Mesenchymal stem cell (in vitro differentiated cells and primary cell): ENCODE results near the gene ERCC3.

Experiments
- DNase-seq: peaks from one replicate; pipeline ENCODE4 v3.0.0-alpha.2; 2013
- H2AFZ ChIP-seq: one replicate; pipeline ENCODE4 v1.6.1; 2013; ENCODE audit warnings: low read depth, mild to moderate bottlenecking, control low read depth, inconsistent platforms, low read length, moderate library complexity
- H2AK5ac ChIP-seq: 2 replicates; pipeline ENCODE4 v1.6.1; 2013; ENCODE audit warnings: low read length, moderate library complexity, mild to moderate bottlenecking, inconsistent platforms; ENCODE audit not compliant: severe bottlenecking
- H2BK120ac ChIP-seq: one replicate; pipeline ENCODE4 v1.6.1; 2013; ENCODE audit warnings: low read depth, mild to moderate bottlenecking, inconsistent platforms, low read length, moderate library complexity
- H2BK12ac ChIP-seq, 2 experiments: one replicate each; pipeline ENCODE4 v1.6.1; 2013; ENCODE audit warnings: inconsistent platforms in 2 of 2, low read length in 2 of 2, mild to moderate bottlenecking in 2 of 2, moderate library complexity in 2 of 2, control low read depth in 1 of 2
- H2BK15ac ChIP-seq: one replicate; pipeline ENCODE4 v1.6.1; 2013; ENCODE audit warnings: mild to moderate bottlenecking, low read depth, inconsistent platforms; ENCODE audit not compliant: poor library complexity, severe bottlenecking
- H2BK5ac ChIP-seq: 2 replicates; pipeline ENCODE4 v1.6.1; 2013; ENCODE audit warnings: low read depth, mild to moderate bottlenecking, low read length, control low read depth, inconsistent platforms; ENCODE audit not compliant: poor library complexity, severe bottlenecking
- H3K14ac ChIP-seq, 2 experiments: one replicate each; pipeline ENCODE4 v1.6.1; 2013; ENCODE audit warnings: inconsistent platforms in 2 of 2, low read length in 2 of 2, control low read depth in 1 of 2, mild to moderate bottlenecking in 1 of 2, moderate library complexity in 1 of 2
- H3K18ac ChIP-seq, 2 experiments: one replicate each; pipeline ENCODE4 v1.6.1; 2013; ENCODE audit warnings: inconsistent platforms in 2 of 2, low read length in 2 of 2, control low read depth in 1 of 2, low read depth in 1 of 2, mild to moderate bottlenecking in 1 of 2
- H3K23ac ChIP-seq, 2 experiments: one replicate each; pipeline ENCODE4 v1.6.1; 2013; ENCODE audit warnings: inconsistent platforms in 2 of 2, low read length in 2 of 2, mild to moderate bottlenecking in 2 of 2, moderate library complexity in 2 of 2, control low read depth in 1 of 2
- H3K27ac ChIP-seq: 2 replicates; pipeline ENCODE4 v1.5.1; 2013; ENCODE audit warnings: mild to moderate bottlenecking, moderate library complexity, low read length, control low read depth, inconsistent platforms; ENCODE audit not compliant: poor library complexity, severe bottlenecking
- H3K27me3 ChIP-seq, 2 experiments: 2 replicates each; pipeline versions ENCODE4 v1.6.1 to v1.7.0; 2013; ENCODE audit warnings: low read length in 2 of 2, mild to moderate bottlenecking in 2 of 2, moderate library complexity in 2 of 2, control low read depth in 1 of 2, inconsistent platforms in 1 of 2; ENCODE audit not compliant: control insufficient read depth in 1 of 2, insufficient read depth in 1 of 2
- H3K36me3 ChIP-seq, 2 experiments: 2 replicates each; pipeline versions ENCODE4 v1.6.1 to v1.7.0; 2013; ENCODE audit warnings: low read length in 2 of 2, control low read depth in 1 of 2, inconsistent platforms in 1 of 2, low read depth in 1 of 2, mild to moderate bottlenecking in 1 of 2; ENCODE audit not compliant: insufficient read depth in 2 of 2, control insufficient read depth in 1 of 2
- H3K4ac ChIP-seq, 2 experiments: one replicate each; pipeline ENCODE4 v1.6.1; 2013; ENCODE audit warnings: inconsistent platforms in 2 of 2, low read length in 2 of 2, mild to moderate bottlenecking in 2 of 2, moderate library complexity in 2 of 2, control low read depth in 1 of 2, low read depth in 1 of 2
- H3K4me1 ChIP-seq: 2 replicates; pipeline ENCODE4 v1.6.1; 2013; ENCODE audit warnings: low read depth, low read length, control low read depth; ENCODE audit not compliant: control insufficient read depth, insufficient read depth
- H3K4me2 ChIP-seq: 2 replicates; pipeline ENCODE4 v1.6.1; 2013; ENCODE audit warnings: low read length, mild to moderate bottlenecking, inconsistent platforms; ENCODE audit not compliant: poor library complexity, severe bottlenecking
- H3K4me3 ChIP-seq, 2 experiments: 2 replicates each; pipeline versions ENCODE4 v1.5.1 to v1.7.0; 2013; ENCODE audit warnings: low read length in 2 of 2, mild to moderate bottlenecking in 2 of 2, control low read depth in 1 of 2, low read depth in 1 of 2; ENCODE audit not compliant: insufficient read depth in 1 of 2
- H3K79me1 ChIP-seq: replicated peaks from 2 replicates; pipeline ENCODE4 v1.6.1; 2013; ENCODE audit warnings: mild to moderate bottlenecking, control low read depth, low read length, inconsistent platforms; ENCODE audit not compliant: poor library complexity, severe bottlenecking
- H3K9ac ChIP-seq: 2 replicates; pipeline ENCODE4 v1.7.0; 2013; ENCODE audit warnings: mild to moderate bottlenecking, low read length, moderate library complexity
- H3K9me3 ChIP-seq: 2 replicates; pipeline ENCODE4 v1.7.0; 2013; ENCODE audit warnings: mild to moderate bottlenecking, low read length; ENCODE audit not compliant: control insufficient read depth
- H4K8ac ChIP-seq: one replicate; pipeline ENCODE4 v1.6.1; 2013; ENCODE audit warnings: inconsistent platforms, mild to moderate bottlenecking, low read length, moderate library complexity
- H4K91ac ChIP-seq: one replicate; pipeline ENCODE4 v1.6.1; 2013; ENCODE audit warnings: mild to moderate bottlenecking, low read length, inconsistent platforms
- WGBS: methylation state at CpG from one replicate; pipeline ENCODE4 v1.1.7; 2013; ENCODE audit warnings: mixed read lengths; 5-methylcytosine and 5-hydroxymethylcytosine counted together

ERCC3 gene

DNA sequence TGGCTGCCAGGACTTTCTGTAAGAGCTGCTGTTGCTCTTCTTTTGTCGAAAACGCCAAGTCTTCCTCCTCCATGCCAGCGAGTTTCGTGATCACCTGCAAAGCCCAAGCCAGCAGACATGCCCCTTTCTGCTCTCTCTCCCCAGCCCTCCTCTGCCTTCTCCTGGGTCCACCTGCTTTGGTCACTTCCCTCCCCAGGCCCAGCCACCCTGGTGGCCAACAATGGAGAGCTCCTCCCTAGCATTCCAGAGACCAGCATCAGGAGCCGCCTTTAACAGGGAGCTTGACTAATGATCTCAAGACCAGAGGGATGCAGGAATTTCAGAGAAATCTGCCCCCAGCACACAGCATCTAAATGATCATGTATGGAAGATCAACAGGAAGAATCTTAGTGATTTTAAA, 34.6 kb downstream of the ERCC3 start:
- Histone ChIP-seq H3K4ac (no peak overlapping the region), H4K91ac (no peak overlapping the region), H4K8ac (no peak overlapping the region), H3K4me3 (no peak overlapping the region), H3K36me3 (peaks cover 48 to 73% of the 10 kb centered on the region in 2 experiments), H2BK120ac (no peak overlapping the region), H3K79me1 (peaks cover 4% of the 10 kb centered on the region), H3K18ac (no peak overlapping the region), H3K9ac (no peak overlapping the region), H2BK5ac (no peak overlapping the region), H3K14ac (no peak overlapping the region), H3K4me2 (no peak overlapping the region), H3K9me3 (no peaks in the 10 kb centered on the region), H2BK15ac (no peak overlapping the region), H3K27me3 (no peaks in the 10 kb centered on the region), H3K23ac (no peak overlapping the region), H2AFZ (no peak overlapping the region), H2BK12ac (no peak overlapping the region), H3K4me1 (no peaks in the 10 kb centered on the region), H3K27ac (no peak overlapping the region), H2AK5ac (no peak overlapping the region)
- no peak for DNase-seq
- 97% methylated on average over 5 of the region's 5 CpGs for WGBS

DNA sequence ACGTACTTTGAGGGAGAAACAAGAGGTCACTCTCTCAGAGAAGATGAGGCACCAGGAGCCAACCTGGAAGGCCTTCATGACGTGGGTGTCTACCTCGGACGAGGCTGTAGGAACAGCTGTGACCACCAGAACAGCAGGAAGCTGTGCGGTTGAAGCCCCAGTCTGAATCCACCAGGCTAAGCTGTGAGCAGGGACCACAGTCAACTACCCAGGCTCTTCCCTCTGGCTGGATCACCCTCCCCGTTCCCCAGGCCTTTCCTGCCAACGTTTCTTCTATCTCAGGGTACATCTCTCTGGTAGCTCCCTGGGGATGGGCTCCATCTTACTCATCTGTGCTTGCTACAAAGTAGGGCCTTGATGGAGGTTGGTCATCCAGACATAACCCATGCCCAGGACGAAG, 37.1 kb downstream of the ERCC3 start:
- H3K4me3 ChIP-seq: no peak overlapping the region
- DNase-seq: no peak
- H3K14ac ChIP-seq: no peak overlapping the region
- no peak overlapping the region for H4K8ac ChIP-seq
- 77% methylated on average over 8 of the region's 8 CpGs for WGBS
- H3K18ac ChIP-seq: no peak overlapping the region
- no peak overlapping the region for H2BK15ac ChIP-seq
- H3K9ac ChIP-seq: no peak overlapping the region
- H3K4me1 ChIP-seq: no peaks in the 10 kb centered on the region
- no peaks in the 10 kb centered on the region for H3K27me3 ChIP-seq
- no peak overlapping the region for H2BK12ac ChIP-seq
- H3K4me2 ChIP-seq: no peak overlapping the region
- H2BK120ac ChIP-seq: no peak overlapping the region
- H2AK5ac ChIP-seq: no peak overlapping the region
- no peak overlapping the region for H3K23ac ChIP-seq
- H3K79me1 ChIP-seq: peaks cover 1% of the 10 kb centered on the region
- H2AFZ ChIP-seq: no peak overlapping the region
- peaks cover 44 to 61% of the 10 kb centered on the region in 2 experiments for H3K36me3 ChIP-seq
- no peak overlapping the region for H2BK5ac ChIP-seq
- H4K91ac ChIP-seq: no peak overlapping the region
- H3K4ac ChIP-seq: no peak overlapping the region
- no peak overlapping the region for H3K27ac ChIP-seq
- H3K9me3 ChIP-seq: no peaks in the 10 kb centered on the region

- Histone ChIP-seq H2BK5ac (no peak overlapping the region), H3K27ac (no peak overlapping the region), H2BK12ac (no peak overlapping the region), H4K8ac (no peak overlapping the region), H3K23ac (no peak overlapping the region), H3K79me1 (peaks cover 1% of the 10 kb centered on the region), H3K9ac (no peak overlapping the region), H3K14ac (no peak overlapping the region), H3K27me3 (no peaks in the 10 kb centered on the region), H3K4me2 (no peak overlapping the region), H3K18ac (no peak overlapping the region), H2AFZ (no peak overlapping the region), H3K4me3 (no peak overlapping the region), H2BK120ac (no peak overlapping the region), H3K4me1 (no peaks in the 10 kb centered on the region), H3K36me3 (peaks cover 44 to 57% of the 10 kb centered on the region in 2 experiments), H3K9me3 (no peaks in the 10 kb centered on the region), H3K4ac (no peak overlapping the region), H4K91ac (no peak overlapping the region), H2BK15ac (no peak overlapping the region), H2AK5ac (no peak overlapping the region)
- WGBS: 94% methylated on average over 3 of the region's 3 CpGs
- no peak for DNase-seq
Measured at GRCh38 chr2:127256381-127256780, 37.6 kb downstream of the ERCC3 start.

DNA sequence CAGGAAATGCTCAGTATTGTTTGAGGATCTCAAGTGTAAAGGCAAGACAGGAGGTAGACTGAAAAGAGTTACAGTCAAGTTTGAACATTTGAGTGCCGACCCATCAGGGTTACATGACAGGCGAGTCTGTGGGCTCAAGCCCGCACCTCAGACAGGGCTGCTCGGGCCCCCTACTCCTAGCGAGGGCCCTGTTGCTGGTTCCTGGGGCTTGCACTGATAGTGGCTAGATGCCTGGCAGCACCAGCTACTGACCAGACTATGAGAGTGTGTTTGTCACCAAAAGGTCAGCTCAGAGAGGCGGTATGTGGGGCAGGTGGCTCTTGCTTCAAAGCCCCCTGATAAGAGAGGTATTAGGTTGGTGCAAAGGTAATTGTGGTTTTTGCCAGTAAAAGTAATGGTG, 38.2 kb downstream of the ERCC3 start:
- H3K79me1 ChIP-seq: peaks cover 1% of the 10 kb centered on the region
- H2BK5ac ChIP-seq: no peak overlapping the region
- no peaks in the 10 kb centered on the region for H3K27me3 ChIP-seq
- H2BK15ac ChIP-seq: no peak overlapping the region
- H4K91ac ChIP-seq: no peak overlapping the region
- no peak overlapping the region for H3K4me2 ChIP-seq
- H3K23ac ChIP-seq: no peak overlapping the region
- H3K4me1 ChIP-seq: no peaks in the 10 kb centered on the region
- H2BK120ac ChIP-seq: no peak overlapping the region
- no peak overlapping the region for H3K4ac ChIP-seq
- H2AK5ac ChIP-seq: no peak overlapping the region
- no peak overlapping the region for H2BK12ac ChIP-seq
- H3K14ac ChIP-seq: no peak overlapping the region
- no peak overlapping the region for H3K9ac ChIP-seq
- no peak overlapping the region for H3K18ac ChIP-seq
- H3K36me3 ChIP-seq: peaks cover 38 to 51% of the 10 kb centered on the region in 2 experiments
- H3K9me3 ChIP-seq: no peaks in the 10 kb centered on the region
- H2AFZ ChIP-seq: no peak overlapping the region
- H4K8ac ChIP-seq: no peak overlapping the region
- no peak overlapping the region for H3K27ac ChIP-seq
- DNase-seq: no peak
- 97% methylated on average over 6 of the region's 6 CpGs for WGBS
- no peak overlapping the region for H3K4me3 ChIP-seq
